ENCODE measurements around the gene ABCA8.

ABCA8 gene

DNA sequence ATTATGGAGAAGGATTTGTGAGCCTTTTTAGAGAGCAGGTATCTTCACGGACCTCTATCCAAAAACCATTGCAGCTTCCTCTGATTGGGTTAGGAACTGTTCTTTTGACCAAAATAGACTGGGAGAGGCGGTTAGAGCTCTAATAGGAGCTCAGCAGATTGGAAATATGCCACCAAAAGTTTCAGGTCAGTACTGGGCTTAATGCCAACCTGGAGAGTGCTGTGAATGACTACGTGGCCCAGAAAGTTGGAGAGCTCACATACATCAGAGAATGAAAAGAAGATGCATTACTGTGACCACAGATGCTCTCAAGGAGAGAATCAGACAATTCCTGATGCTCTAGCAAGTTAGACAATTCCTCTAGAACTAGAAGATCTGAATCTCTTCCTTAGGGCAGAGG, 86.5 kb downstream of the ABCA8 start:
- DNase-seq = peak; percentile 46

DNA sequence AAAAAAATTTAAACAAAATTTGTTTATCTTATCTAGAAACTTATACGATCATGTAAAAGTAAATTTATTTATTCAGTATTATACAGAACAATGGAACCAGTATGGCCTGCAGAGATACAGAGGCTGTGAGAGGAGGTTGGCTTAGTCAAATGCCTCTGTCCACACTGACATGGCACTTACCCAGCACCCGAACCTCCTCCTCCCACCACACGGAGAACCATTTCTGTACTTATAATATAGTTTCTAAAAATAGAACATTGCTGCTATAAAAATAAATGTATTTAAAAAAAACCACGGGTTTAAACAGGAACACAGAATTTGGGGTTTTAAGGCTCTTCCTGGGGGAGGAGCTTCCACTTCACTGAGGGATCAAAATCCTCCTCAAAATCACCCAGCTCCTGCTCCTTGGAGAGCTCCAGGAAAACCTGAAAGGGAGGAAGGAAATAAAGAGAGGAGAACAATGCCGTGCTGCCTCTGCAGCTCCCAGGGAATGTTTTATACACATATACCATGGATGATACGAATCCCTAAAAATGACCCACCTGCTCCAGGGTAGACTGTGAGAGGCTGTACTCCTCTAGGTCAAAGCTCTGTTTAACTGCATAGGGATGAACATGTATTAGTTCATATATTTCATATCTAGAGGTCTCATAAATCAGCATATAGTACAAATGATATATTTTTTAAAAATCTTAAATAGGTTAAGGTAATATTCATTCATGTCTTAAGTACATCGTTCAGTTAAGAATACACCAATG, 87.3 kb downstream of the ABCA8 start:
- DNase-seq = no peak

DNA sequence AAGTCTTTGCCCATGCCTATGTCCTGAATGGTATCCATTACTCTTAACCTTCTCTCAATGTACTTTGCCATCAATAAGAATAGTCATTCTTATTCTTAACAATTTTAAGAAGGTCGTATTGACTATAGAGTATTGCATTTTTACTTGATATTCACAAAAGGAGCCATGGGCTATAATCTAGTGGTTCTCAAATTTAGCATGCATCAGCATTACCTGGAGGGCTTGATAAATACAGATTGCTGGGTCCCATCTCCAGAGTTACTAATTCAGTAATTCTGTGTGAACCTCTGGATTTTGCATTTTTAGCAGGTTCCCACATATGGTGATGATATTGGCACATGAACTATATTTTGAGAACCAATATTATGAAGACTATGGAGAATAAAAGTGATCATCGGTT, 89.6 kb downstream of the ABCA8 start:
- DNase-seq = no peak

DNA sequence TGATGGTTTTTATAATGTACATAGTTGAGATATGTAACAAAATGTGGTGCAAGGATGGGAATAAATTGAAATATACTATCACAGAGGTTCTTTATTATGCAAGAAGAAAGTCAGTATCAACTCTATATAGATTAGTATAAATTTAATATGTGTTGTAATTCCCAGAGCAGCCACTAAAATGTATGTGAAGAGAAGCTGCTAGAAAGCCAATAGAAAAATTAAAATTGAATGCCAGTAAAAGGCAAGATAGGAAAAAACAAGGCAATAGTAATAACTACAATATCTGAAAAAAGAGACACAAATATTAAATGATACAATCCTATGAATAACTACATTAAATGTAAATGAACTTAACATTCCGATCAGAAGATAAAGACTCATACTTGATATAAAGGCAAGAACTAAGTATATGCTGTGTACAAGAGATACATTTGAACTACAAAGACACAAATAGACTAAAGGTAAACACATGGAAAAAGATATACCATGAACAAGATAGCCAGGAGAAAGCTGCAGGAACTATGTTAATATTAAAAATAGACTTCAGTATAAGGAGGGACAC, 92.0 kb downstream of the ABCA8 start:
- DNase-seq = no peak

DNA sequence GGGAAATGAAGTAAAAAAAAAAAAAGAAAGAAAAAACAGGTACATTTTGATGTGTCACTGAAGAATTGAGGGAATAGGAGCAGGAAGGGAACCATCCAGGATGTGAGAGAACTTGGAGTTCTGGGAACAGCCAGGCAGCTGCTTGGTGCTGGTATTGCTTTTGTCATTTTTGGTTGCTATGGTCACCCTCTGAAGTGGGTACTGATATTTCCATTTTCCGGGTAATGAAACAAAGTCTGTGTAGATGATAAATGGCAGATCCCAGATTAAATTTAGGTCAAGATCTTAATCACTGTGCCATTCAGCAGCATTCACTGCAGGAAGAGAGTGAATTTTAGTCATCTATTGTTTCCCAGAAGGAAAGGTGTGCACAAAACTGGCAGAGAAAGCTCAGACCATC, 93.6 kb downstream of the ABCA8 start:
- peak; percentile 33 for DNase-seq

DNA sequence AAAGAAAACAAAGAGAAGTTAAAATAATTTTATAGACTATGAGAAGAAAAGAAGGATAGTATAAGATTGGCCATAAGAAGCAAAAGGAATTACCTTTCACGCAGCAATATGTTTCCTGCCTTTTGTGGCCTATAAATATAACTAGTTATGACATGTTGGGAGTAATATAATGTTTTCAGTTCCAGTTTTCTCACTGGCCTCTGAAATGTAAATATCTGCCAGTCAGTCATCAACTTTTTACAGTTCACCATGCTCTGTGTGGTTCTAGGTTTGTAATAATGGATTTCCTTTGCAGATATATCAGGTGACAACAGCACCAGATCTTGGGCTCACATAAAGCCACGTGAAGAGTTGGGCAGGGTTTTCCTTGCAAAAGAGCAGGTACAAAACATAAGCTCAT, 94.3 kb downstream of the ABCA8 start:
- DNase-seq = no peak

DNA sequence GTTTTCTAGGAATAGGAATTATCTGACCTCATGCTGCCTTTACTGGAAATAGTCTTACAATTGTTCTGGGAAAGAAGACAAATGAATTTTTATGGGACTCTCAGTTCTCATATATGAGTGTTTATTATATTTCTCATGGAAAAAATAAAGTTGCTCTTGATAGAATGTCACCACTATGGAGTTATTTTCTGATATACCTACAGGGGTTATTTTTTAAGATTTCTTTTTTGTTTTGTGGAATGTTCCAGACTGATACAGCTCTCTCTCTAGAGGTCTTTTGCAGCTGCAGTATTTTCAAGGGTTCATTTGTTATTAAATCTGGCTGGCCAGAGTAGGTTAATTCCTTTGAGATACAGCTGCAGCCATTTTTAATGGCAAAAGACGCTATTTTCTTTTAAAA, 100.7 kb downstream of the ABCA8 start:
- no peak for DNase-seq

DNA sequence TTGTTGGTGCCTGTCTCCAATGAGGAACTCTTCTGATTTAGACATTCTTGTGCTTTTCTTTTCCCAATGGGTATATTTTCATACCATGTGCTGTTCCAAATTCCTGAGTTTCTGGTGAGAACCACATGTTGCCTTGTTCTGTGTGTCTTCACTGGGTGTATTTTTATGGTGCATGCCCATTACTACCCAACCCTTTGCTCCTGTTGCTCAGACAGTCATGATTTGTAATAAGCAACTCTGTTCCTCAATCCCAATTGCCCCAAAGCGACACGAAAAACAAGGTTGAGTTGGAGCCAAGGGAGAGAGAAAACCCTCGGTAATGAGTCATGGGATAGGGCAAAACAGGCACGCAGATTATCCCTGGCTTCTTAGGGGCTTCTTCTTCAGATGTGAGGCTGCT, 101.8 kb downstream of the ABCA8 start:
- DNase-seq = no peak

DNA sequence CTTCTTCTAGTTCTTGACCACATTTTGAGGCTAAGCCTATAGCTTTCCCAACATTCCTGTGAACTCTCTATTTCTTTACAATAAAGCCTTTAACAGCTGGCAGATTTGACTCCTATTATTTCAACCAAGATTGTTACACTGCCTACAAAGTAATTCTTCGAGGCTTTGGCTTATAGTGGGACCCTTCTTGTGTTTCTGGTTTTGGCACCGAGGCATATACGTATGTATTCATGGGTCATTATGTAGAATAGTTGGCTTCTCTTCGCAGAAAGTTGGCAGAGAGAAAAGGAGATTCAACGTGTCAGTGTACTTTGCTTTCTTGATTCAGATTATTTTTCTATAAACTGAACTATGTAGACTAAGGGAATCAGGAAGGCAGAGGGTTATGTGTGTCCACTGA, 102.2 kb downstream of the ABCA8 start:
- no peak for DNase-seq

DNA sequence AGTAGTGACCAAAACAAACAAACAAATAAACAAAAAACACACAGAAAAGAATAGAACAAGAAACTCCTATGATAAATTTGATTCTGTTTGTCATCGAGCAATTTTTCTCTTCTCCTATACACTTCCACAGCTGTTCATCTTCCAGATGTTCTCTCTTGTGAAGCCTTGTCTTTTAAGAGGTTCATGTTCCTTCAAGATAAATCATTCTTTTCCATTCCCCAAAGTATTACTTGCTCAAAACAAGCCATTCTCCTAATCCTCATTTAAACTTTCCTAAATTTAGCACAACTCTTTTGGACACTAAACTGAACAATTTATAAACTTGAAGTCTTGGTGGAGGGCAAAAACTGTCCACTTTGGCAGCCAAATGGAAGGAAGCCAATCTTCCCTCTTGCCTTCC, 103.3 kb downstream of the ABCA8 start:
- no peak for DNase-seq

DNA sequence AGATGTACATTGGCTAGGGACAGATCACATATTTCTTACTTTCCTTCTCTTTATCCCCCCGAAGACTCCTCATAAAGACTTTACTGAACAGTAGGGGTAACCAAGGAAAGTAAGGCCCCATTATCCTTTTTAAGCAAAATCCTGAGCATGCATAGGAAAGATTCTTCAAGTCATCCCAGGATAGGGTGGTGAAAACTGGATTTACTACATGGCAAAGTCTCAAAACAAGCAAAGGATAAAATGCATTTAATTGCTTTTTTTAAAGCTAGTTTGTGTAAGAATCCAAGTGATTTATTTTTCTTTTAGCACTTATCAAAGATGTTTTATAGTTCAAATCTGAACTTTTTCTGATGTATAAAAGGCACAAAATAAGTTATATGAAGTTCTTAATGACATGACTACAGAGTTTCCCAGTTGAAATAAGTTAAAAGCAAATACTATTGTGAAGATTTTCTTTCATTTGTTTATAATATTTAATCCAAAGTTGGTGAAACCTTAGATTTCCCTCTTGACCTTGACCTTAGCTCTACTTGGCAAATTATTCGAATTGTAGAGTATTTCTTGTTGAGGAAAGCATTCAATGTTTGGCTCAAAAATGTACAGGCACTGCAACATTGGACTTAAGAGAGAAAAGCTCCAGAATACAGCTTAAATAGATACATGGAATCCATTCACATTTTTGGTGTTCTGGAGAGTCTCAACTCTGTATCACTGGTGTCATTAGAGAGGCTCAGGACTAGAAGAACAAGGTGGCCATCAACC, 104.3 kb downstream of the ABCA8 start:
- no peak for DNase-seq

DNA sequence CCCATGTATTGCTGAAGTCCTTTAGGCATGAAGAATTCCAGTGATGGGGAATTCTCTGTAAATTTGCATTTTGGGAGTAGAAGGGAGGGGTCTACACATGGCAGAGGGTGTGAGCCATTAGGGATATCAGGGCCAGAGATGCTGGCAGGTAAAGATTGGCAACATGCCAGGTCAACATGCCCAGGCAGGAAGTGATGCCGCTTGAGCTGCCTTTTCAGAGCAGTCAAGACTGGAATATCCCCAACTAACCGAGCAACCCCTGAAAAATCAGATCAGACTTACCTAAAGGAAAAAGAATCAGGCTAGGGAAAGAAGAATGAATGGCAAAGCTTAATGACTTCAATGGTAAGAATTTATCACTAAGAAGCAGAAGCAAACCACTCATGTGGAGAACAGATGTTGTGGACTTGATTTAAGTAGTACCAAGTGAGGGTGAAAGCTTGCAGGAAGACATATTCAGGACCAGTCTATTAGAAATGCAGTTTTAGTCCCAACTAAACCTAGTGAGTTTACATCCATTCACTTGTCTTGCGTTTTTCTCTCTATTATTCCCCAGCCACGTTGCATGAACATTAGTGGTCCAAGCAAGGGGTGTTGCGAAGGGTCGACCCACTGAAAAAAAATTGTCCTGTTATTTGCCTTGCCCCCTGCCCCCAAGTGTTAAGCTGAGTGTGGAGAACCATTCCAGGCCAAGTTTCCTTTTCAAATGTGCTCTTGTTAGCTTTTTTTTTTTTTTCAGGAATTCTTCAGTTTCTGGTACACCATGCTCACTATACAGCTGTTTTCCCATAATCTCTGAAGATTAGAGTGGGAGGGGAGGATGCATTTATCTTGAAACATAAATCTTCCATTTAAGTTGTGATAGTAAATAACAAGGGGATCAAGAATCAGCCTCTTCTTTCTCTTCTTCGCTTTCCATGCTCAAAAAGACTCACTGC, 105.2 kb downstream of the ABCA8 start:
- peak; percentile 65 for DNase-seq

DNA sequence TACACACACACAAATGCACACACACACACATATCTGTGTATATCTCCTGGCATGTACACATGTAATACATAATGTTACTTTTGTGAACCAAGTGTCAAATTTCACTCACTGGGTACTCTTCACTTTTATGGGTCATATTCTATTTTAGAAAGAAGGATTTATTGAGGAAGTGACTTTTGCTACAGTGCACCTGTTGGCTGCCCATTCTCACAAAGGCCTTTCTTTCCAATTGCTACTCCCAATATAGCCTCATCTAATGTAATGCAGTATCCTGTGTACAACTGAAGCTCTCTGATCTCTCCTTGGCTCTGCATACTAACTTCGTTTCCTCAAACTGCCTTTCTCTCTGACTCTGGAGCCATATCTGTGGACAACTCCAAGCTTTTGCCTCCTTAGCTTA, 107.5 kb downstream of the ABCA8 start:
- no peak for DNase-seq

DNA sequence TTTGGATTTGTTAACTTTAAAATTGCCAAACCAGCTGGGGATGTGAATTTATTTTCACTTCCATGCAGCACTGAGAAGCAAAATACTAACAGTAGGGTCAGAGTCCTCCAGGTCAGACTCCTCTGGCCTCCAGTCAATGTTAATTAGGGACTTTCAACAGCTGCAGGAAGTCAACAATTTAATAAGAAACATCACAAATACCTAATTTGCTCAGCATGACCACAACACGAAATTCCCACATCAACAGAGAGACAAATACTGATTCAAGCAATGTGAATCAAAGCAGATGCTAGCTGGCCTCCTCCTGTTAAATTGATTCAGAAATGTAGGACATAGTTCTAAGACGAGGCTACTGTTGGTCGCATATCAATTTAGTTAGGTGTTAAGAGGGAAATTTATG, 111.7 kb downstream of the ABCA8 start:
- DNase-seq = no peak

DNA sequence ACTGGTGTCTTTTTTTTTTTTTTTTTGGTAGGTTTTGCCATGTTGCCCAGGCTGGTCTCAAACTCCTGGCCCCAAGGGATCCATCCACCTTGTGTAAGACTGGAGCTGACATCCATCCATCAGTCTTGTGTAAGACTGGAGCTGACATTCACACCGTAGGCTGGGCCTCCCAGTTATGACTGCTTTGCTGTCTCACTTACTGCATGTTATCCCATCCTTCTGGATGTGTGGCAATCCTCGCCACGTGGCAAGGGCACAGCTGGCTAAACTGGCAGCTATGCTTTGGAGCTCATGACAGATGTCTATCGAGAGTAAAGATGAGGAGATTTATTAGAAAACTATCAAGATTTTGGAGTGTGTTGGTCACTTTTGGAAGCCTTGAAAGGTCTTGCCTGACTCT, 115.1 kb downstream of the ABCA8 start:
- no peak for DNase-seq

DNA sequence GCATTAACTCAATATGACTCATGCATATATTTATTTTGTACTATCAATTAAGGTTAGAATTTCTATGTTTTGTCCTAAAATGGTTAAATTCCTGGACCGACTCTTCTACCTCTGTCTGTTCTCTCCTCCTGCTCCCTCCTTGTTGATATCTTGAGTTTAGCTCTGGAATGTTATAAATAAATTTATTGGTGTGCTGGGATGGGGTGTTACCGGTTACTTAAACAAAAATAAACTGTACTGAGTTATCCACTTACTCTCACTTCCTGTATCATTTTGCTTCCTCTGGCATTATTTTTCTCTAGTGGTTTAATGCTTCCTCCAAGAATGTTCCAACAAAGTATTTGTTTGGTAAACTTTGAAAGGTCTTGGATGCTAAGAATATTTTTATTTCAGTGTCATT, 120.1 kb downstream of the ABCA8 start:
- no peak for DNase-seq

DNA sequence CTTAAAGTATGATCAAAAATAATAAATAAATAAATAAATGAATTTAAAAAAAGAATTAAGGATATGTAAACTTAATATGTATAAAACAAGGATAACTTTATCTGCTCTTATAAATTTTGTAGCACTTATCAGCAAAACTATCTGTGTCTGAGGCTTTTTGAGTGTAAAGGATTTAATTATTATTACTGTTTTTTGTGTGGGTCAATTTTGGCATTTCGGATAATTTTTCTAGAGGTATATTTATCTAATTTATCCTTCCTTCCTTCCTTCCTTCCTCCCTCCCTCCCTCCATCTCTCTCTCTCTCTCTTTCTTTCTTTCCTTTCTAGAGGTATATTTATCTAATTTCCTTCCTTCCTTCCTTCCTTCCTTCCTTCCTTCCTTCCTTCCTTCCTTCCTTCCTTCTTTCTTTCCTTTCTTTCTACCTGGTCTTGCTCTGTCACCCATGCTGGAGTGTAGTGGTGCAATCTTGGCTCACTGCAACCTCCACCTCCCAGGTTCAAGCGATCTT, 120.8 kb downstream of the ABCA8 start:
- DNase-seq = no peak

DNA sequence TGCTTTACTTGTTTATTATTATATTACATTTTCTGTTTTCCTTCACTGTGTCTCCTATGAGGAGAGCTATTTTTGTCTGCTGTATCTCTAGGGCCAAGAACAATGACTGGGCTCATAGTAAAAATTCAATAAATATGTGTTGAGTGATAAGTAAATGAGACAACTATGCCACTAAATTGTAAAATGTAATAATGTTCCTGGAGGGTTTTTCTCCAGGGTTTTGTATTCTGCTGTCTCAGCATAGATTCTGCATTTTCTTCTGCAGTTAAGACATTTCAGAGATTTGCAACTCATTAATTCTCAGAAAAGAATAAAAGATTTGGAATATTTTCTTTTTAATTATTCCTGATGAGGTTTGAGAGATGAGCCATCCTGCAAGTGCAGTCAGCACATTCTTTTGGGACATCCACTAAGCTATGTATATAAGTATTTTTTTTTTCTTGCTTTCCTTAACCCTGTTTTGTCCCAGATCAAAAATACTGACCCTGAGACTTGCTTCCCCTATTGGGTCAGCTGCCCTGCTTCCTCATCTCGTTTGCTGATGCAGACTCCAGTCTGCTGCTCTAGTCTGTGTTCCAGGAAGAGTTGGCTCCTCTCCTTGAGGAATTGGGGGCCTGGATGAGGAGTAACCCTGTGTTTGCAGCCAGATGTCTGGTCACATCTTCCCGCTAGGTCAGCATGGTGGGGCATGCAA, 122.9 kb downstream of the ABCA8 start:
- no peak for DNase-seq

DNA sequence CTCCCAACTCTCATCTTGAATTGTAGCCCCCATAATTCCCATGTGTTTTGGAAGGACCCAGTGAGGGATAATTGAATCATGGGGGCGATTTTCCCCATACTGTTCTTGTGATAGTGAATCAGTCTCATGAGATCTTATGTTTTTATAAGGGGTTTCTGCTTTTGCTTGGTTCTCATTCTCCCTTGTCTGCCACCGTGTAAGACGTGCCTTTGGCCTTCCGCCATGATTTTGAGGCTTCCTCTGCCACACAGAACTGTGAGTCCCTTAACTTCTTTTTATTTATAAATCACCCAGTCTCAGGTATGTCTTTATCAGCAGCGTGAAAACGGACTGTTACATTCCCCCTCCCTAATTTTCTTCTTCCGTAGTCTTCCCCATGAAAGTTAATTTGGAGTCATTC, 124.0 kb downstream of the ABCA8 start:
- no peak for DNase-seq

DNA sequence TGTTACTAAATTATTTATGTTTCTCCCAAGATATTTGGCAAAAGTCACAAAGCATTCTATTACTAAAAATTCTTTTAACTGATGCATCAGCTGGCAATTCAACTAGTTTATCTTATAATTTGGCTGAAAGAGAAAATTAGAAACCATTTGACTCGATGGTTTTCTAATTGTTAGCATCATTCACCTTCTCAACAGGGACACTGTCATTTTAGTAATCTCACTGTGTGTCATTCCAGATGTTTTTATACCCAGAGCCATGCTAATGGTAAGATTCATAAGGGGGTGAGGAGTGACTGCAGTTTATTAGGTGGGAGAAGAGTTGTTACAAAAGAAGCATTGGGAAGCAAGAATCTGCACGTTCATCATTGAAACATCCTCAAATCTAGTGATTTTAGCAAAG, 124.9 kb downstream of the ABCA8 start:
- no peak for DNase-seq

DNA sequence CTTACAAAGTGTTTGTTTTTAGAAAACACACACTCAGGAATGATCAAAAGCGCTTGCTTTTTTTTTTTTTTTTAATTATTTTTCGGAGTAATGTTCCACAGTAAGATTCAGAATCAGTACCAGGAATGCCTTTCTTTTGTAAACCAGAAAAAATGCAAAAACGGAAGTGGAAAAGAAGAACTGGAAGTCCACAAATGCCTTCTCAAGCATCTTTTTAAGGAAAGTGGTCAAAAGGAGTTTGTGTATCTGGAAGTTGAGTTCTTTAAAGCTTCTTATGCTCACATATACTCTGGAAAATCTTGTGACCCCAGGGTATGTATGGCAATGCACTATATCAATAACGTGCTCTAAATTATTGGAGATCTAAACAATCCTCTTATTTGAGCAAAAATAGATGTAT, 126.0 kb downstream of the ABCA8 start:
- no peak for DNase-seq

DNA sequence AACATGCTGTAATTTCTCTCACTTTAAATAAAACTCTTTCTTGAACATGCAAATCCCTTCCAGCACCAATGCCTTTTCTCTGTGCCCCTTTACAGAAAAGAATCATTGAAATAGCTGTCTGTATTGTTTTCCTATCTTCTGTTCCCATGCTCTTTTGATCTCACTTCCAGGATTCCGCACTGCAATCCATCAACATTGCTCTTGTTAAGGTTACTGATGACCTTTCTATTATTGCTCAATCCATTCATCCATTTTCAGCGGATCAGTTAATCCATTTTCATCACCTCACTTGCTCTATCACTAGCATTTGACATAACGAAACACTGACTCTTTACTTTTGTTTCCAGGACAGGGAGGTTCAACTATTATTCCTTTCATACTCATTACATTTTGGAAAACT, 130.5 kb downstream of the ABCA8 start:
- no peak for DNase-seq

All from COR-L47 (cell line).